ENCODE measurements around the gene ASB1.
"Not testable (repeated sequence)": the region's sequence is repeated elsewhere in the genome, so short reads cannot be mapped to it uniquely, and the experiment has no call there.

The ASB1 gene

DNA sequence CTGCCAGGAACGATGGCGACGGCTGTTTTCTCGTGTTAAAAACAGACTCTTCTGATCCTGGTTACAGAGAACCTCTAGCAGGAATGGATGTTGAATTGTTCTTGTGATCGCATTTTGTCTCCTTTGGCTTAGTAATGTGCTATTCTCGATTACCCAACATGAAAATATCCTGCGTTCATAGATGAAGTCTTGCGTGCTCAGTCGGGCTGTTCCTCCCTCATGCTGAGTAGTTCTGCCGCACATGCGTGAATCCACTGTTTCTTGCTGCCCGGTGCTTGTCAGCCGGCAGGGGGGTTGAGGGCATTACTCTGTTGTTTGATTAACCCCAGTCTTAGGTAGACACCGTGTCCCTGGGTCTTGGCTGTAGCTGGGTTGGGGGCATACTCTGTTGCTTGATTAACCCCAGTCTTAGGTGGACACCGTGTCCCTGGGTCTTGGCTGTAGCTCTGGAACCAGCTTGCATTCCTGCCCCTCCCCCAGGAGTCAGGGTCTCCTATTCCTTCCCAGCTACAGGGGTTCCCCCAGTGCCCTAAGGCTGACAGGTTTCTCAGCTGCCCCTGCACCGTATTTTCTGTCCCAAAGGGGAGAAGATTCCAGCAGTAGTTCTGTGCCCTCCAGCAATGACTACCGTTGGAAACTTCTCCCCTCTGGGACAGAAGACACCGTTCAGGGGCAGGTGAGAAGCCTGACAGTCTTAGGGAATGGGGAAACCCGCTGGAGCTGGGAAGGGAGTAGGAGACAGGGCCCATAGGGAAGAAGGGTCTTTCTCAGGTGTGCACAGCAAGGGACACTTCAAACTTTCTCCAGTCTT, 22.1 kb upstream of the ASB1 start:
- no peak for DNase-seq

DNA sequence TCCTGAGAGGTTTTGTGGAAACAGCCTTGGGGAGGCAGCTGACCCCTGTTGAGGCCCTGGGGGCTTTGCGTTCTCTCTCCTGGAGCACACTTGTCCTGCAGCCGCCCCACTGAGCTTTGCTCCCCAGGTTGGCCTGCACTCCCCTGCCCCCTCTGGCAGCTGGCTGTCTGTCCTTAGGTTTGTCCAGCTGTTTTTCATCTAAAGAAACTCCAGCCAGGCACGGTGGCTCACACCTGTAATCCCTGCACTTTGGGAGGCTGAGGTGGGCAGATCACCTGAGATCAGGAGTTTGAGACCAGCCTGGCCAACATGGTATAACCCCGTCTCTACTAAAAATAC, 21.5 kb upstream of the ASB1 start:
- DNase-seq = not testable (repeated sequence)

DNA sequence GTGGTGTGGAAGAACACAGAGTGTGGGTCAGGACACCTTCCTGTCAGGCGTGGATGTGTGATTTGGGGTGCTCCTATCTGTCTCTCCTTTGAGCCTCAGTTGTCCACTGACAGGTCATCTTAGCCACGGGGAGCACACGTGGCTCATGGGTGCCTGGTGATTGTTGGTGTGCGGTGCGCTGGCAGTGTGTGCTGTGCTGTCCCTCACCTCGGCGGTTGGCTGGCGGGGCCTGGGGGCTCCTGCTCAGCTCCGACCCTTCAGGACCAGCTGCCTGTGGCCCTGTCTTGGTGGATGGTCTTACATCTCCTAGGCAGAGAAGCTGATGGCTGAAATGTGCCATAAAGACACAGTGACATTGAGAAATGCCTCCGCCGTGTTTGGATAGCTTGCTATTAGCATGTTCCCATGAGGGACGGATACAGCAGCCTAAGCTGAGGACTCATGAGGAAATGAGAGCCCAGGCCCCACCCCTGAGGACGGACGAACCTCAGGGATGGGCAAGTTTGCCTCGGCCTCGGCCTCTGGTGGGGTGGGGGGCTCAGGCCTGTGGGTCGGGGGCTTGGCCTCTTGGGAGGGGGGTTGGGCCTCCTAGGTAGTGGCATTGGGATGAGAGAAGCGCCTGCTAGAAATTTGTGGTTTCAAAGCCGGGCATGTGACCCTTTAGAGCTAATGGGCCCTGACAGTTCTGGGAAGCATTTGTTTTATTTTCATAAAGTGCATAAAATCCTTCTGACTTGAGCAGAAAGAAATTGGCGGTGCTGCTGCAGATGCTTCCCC, 20.3 kb upstream of the ASB1 start:
- no peak for DNase-seq

DNA sequence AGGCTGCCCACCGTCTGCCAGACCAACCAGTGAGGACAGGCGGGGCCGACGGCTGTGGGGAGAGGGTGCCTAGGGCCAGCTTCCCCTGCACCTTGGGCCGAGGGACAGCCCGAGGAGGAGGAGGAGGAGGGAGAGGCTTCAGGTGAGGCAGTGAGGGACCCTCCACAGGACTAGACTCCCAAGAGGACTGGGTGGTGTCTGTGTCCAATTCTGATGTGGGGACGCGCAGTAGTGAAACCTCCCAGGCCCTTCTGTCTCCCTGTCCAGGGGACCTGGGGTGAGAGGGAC, 19.8 kb upstream of the ASB1 start:
- no peak for DNase-seq

DNA sequence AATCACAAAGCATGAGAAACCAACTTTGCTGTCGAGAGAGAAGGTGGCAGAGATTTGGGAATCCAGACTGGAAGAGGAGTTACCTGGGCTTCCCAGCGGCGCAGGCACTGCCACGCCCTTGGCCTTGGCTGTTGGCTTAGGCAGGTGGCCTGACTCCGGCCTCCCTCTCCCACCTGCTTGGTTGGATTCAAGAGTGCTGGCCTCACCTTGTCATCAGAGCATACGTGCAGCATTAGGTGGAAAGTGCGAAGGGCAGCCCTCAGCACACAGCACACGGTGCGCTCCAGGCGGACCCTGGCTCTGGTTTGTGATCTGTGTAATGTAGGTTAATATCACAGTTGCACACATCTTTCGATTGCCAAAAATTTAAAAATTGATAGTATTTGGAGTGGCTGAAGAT, 19.2 kb upstream of the ASB1 start:
- no peak for DNase-seq

DNA sequence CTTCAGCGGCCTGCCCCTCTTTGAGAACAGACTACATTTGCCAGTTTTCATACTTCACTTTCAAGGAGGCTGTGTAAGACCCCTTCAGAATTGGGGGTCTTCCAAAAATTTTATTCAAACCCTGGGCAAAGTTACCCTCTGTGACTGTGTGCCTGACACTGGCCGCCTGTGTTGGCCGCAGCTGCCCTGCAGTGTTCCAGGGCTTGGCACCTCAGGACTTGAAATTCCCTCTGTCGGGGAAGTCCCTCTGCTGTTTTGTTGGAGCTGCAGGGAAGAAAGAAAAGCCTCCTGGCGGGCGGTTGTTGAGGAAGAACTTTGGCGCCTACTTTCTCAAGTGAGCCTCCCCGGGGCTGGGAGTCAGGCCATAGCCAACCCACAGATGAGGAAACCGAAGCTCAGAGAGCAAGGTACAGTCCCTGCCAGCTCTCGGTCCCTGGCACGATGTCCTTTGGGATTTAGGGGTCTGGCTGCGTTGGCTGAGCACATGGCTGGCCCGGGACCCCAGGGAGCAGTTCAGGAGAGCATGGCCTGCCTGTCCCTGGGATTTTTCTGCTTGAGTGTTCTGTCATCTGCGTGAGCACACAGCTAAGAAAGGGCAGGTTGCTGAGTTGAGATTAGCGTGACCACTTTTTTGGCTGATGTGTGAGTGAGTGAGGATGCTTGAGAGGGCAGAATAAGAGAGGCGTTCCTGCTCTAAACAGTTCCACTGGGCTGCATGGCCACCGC, 17.9 kb upstream of the ASB1 start:
- DNase-seq = no peak

DNA sequence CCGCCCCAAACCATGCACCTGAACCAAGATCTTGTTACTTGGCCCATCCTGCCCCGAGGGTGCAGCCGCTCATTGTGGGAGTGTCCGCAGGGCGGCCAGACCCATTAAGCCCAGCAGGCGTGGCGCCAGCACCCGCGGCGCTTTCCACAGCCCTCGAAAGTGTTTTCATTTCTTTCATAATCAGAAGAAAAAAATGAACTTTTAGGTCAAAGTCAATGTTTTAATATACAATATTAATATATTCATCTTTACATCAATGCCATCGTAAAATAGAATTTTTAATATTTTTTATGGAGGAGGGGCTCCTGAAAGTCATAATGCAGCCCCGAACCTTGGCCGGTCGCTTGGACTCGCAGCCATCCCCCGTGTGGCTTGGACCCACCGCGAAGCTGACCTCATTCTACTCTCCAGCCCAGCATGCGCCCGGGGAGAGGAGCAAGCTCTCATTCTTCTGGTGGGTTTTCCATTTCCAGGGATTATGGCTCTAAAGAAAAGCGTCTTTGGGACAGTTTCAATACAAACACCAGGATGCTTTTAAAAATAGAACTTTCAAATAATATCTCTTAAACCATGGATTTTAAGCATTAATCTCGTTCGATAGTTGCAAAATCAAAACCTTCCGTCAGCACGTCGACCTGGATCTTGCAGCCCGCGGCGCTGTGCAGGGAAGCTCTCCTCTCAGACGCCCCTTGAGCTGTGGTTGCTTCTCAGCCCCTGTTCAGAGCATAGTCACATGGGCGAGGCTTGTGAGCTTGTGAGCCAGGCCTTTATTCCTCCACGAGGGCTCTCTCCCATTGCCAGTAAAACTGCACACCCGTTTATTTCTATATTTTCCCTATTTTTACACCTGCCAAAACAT, 17.2 kb upstream of the ASB1 start:
- DNase-seq = no peak

DNA sequence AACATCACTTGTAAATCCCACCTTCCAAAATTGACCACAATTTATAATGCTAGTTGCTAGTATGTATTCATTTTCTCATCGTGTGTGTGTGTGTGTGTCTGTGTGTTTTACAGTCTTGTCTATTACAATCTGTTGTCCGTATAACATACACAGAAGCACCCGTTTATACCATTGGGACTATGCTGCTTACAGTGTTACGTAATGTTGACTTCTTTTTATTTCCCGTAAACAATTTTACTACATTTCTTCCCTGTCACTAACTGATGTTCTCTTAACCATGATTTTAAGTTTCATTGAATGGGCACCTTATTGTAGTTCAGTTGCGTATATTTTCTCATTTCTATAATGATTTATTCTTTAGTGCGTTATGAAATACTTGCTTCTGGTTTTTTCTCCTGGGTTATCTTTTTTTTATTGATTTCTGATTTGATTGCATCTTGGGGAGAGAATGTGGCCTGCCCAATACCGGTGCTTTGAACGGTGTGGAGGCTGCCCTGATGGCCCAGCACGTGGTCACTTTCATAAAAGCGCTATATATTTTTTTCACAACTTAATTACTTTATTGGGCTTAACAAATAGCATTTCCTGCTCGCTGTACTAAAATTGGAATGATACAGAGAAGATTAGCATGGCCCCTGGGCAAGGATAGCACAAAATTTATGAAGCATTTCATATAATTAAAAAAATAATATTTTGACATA, 14.5 kb upstream of the ASB1 start:
- DNase-seq = no peak

DNA sequence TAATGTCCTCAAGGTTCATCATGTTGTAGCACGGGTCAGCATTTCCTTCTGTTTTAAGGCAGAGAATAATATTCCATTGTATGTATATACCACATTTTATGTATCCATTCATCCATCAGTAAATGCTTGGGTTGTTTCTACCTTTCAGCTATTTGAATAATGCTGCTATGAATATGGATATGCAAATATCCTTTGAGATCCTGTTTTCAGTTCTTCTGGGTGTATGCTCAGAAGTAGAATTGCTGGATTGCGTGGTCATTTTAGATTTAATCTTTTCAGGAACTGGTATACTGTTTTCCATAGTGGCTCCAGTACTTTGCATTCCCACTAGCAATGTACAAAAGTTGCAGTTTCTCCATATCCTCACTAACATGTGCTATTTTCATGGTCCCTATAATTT, 13.4 kb upstream of the ASB1 start:
- DNase-seq = no peak

DNA sequence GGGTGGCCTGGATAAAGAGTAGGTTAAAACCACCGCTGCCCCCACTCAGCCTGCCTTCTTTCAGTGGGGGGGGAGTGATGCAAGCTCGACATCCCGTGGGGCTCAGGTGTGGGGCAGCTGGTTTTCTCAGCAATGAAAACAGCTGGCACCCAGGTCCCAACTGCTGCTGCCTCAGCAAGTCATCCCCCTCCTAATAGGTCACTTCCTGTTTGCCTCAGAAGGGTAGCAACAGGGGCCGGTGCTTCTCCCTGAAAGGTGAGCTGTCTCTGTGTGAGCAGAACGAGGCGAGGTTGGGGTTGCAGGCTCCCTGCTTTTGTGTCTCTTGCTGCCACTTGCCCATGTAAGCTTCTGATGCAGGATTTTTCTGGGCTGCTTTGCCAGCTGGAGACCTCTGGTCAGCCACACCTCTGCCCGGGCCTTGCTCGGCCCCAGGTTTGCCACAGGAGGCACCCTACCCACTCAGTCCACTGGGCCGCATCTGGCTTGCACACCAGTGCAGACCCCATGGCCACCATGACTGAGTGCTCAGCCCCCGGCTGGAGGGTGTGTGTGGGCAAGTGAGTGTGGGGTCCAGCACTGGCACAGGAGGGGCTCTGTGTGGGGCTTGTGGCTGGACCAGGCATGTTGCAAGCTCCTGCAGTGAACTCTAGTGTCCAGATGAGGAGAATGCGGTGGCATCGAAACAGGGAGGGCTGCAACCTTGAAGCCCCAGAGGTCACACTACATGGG, 11.5 kb upstream of the ASB1 start:
- DNase-seq = peak; percentile 13

DNA sequence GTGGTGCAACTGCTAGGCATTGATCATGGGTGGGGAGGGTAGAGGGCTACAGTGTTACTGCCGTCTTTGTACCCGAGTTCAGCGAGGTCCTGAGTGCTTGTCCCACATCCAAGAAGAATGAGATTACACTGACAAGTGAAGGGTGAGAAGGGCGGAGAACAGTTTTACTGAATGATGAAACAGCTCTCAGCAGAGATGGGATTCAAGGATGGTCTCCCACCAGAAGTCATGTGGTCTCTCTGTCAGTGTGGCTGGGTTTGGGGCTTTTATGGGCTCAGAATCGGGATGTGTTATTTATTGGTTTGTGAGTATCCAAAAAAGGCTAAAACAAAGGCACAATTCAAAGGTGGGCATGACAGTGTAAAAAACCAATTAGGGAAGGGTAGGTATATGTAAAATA, 10.8 kb upstream of the ASB1 start:
- DNase-seq = no peak

DNA sequence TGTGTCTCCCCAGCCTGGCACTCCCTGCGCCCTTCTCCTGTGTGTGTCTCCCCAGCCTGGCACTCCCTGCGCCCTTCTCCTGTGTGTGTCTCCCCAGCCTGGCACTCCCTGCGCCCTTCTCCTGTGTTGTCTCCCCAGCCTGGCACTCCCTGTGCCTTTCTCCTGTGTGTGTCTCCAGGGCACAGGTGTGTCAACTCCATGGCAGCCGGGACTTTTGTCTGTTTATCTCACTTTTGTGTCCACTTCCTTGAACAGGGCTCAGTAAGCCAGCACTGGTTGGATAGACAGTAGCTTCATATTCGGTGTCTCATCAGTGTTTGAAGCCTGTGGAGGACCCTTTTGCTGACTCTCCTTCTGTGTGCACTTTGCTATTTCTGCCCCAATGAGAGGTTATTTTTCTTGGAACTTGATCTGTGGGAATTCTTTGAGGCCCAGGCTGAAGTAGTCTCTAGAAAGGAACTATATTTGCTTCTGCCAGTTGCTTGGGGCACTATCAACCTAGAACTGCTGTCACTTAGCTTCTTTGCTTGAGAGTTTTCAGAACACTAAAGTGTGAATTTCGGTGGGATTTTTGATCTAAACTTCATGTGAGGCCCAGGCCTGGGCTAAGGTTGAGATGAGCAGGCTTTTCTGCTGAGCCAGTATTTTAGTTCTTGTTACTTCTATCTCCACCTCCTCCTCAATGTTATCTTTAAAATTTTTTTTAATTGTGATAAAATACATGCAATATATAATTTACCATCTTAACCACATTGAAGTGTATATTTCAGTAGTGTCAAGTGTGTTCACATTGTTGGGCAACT, 8.3 kb upstream of the ASB1 start:
- no peak for DNase-seq

DNA sequence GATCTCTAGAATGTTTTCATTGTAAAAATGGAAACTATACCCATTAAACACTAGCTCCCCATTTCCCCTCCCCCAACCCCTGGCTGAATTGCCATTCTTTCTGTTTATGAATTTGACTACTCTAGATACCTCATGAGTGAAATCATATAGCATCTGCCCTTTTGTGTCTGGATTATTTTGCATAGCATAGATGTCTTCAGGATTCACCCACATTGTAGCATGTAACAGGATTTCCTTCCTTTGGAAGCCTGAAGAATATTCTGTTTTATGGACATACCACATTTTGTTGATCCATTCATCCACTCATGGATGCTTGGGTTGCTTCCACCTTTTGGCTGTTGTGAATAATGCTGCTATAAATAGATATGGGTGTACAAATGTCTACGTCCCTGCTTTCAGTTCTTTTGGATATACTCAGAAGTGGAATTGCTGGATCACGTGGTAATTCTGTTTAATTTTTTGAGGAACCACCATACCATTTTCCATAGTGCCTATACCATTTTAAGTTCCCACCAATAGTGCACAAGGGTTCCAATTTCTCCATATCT, 7.7 kb upstream of the ASB1 start:
- no peak for DNase-seq

DNA sequence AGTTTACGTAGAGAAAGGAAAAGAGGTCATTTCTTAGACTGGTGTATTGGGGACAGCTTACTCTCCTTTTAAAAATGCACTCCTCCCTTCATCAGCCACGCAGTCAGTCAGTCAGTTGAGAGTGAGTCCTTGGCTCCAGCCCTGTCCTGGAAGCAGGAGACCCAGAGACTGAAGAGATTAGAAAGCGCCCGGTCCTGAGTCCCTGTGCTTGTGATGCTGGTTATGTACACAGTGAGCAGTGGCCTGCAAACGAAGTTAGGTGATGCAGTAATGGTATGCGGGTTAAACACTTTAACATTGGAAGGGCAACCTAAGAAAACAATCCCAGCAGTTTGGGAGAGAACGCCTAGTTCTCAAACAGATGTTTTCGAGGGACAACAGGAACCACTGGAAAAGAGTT, 6.3 kb upstream of the ASB1 start:
- no peak for DNase-seq

DNA sequence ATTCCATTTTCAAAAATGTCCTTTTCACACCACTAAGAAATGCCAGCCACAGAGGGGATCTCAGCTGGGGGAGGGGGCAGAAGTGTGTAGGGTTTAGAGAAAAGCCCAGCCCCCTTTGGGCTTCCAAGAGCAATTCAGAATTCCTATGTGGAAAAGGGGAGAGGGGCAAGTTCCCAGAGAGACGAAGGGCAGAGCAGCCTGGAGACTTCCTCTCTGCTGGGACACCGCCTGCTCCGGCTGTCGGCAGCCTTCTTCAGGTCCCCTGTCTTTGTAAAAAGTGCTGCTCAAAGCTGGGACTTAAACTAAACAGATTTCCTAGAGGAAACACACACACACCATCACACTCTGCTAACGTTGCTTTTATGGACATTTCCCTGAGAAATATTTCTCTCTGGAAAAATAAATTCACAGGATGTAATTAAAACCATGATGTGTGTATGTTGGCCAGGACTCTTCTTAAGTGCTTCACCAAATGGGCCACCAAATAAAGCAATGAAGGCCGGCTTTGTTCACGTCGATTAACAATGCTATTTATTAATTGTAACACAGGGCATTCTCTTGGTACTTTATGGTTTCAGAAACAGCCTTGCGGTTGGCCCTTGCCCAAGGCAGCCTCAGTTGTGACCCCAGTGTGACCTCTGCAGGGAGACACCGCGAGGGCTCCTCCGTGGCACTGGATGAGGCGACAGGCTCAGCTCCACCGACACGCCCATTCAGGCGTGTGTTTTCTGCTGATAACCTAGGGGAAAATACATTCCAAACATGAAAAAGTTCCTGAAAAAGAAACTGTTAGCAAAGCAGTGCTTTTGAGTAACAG, 5.6 kb upstream of the ASB1 start:
- no peak for DNase-seq

DNA sequence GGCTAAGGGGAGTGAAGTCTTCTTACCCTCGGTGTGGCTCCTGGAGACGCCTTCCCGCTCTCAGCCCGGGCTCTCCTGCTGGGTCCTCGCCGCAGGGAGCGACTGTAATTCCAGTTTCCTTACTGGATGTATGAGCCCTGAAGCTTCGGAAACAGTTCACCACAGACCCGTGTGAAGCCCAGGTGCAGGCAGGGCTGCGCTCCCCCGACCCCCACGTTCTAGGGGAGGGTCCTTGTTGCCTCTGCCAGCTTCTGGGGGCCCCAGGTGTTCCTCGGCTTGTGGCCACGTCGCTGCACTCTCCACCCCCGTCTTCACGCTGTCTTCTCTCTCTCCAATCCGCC, 5.1 kb upstream of the ASB1 start:
- DNase-seq = no peak

DNA sequence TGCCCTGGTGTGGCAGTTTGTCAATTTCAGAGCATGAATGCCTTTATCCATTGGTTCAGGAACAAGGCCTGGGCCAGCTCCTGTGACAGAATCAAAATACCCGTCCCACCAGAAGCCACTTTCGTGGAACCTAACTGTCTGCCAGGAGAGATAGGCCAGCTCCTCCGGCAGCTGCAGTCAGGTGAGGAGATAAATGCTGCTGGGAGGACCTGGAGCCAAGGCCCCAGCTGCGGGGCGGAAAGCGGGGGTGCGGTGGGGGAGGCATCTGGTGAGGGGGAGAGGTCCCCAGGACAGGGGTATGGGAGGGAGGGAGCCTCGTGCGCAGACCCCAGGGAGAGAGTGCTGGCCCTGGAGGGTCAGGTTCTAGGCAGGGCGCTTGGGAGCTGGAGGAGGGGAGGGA, 4.4 kb upstream of the ASB1 start:
- DNase-seq = no peak

DNA sequence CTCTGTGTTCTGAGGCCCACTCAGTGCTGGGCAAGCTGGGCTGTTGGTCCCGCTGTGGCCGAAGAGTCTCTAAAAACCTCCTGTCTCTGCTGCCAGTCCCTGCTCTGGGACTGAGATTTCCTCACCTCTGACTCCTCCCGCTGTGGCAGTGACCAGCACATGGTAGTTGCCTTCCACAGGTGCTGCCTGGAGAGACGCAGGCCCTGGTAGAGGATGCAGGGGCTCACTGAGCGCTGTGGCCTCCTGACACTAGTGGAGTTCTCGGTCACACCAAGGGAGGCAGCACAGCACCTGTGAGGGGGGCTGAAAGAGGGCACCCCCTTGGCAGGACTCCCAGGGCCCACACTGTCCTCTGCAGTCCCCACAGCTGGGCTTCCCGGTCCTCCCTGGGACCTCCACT, 3.8 kb upstream of the ASB1 start:
- DNase-seq = no peak

DNA sequence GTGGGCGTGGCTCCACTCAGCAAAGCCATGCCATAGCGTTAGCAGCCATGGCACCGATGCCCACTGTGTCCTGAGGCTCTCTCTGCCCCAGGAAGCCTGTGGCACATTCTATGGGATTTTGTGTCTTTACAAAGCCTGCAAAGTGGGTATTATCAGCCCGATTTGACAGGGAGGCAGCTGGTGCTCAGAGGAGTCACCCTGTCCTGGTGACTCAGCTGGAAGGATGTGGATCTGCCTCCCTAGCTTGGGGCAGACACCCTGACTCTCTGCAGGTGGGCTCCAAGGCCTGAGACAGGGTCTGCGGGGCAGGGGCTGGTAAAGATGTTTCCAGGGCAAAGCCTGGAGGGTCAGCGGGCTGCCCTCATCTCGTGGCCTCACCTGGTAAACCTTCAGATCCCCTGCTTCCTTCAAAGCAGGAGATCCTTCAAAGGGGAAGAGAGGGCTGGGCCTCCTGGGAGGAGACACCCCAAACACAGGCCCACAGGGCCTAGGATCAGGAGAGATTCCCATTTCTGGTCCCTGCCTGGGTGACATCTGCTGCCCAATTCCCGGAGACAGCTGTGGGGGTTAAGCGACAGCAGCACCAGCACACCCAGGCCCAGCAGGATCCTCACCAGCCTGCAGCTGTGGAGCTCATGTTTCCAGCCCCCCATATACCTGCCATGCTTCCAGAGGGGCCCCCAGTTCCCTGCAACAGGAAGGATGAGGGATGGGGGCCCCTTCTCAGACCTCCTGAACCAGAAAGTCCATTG, 3.0 kb upstream of the ASB1 start:
- DNase-seq = no peak

All from CD4-positive, alpha-beta T cell treated with Interleukin-21 for 1 hour (primary cell).